HepG2 (cell line): ENCODE results near the gene C2orf49. TPM values are rescaled to one million over a fixed set of nuclear protein-coding genes. Genes with fewer than 3 reads are reported as not detected.
A peak's percentile ranks its signal among the peaks of the same experiment; 100 is the strongest.

Source experiments
- ATAC-seq: fragments of 200-7000 bp; cut with Tn5 transposase; 3 replicates; pipeline ENCODE4 v1.9.1; 2020; ENCODE audit warnings: mild to moderate bottlenecking, moderate library complexity
- BruUV-seq: library from RNA; stranded (reverse); fragments of 400-500 nt; replicated peaks from 2 replicates; lab custom pipeline; 2021; lab: Mats Ljungman, UMichigan
- CTCF ChIA-PET: fragments of 300-600 bp; formaldehyde crosslinking; extraction: SDS; loops from one replicate; lab custom pipeline; 2021; ENCODE audit warnings: low total read pairs, inconsistent platforms, low intra/inter-chr PET ratio; lab: Yijun Ruan, JAX
- POLR2A ChIA-PET: fragments of 350-600 bp; sonication (Branson Sonifier 250); formaldehyde crosslinking; loops from one replicate; lab custom pipeline; 2020; ENCODE audit warnings: antibody characterized with exemption, inconsistent platforms; lab: Yijun Ruan, JAX
- DNase-seq: peaks from one replicate; pipeline ENCODE4 v3.0.0-alpha.2; 2015; ENCODE audit warnings: low spot score
- FAIRE-seq: peaks from 3 replicates; lab custom pipeline; 2011; peaks lifted over from hg19 to GRCh38; lab: Jason Lieb, UNC
- H2AFZ ChIP-seq: one replicate; pipeline ENCODE4 v1.6.1; 2011; ENCODE audit warnings: low read length, inconsistent platforms
- H3K27ac ChIP-seq: fragments of 300-600 bp; 3 replicates; pipeline ENCODE4 v1.8.0; 2011; ENCODE audit warnings: mixed run types, mild to moderate bottlenecking, mixed read lengths, low read length, inconsistent platforms; ENCODE audit not compliant: insufficient read depth; ENCODE audit errors: extremely low read length
- H3K27me3 ChIP-seq, 2 experiments: fragments of 200-600 bp in 1 of 2; 2 replicates in 1 of 2; 3 replicates in 1 of 2; pipeline versions ENCODE4 v1.6.0 to v1.8.0; 2011; ENCODE audit warnings: low read length in 2 of 2, mild to moderate bottlenecking in 2 of 2, moderate library complexity in 2 of 2, inconsistent platforms in 1 of 2; ENCODE audit not compliant: insufficient read depth in 2 of 2, control insufficient read depth in 1 of 2
- H3K36me3 ChIP-seq, 2 experiments: fragments of 200-600 bp in 1 of 2; replicated peaks in 1 of 2; 2 replicates in 1 of 2; 3 replicates in 1 of 2; pipeline versions ENCODE4 v1.5.1 to v1.8.0; 2011; ENCODE audit warnings: low read length in 2 of 2, inconsistent platforms in 1 of 2; ENCODE audit not compliant: insufficient read depth in 2 of 2, control insufficient read depth in 1 of 2
- H3K4me1 ChIP-seq: 2 replicates; pipeline ENCODE4 v1.5.1; 2012; ENCODE audit warnings: low read length, inconsistent platforms; ENCODE audit not compliant: insufficient read depth
- H3K4me2 ChIP-seq: 2 replicates; pipeline ENCODE4 v1.6.0; 2011; ENCODE audit warnings: low read depth, low read length, inconsistent platforms
- H3K4me3 ChIP-seq, 3 experiments: fragments of 200-600 bp in 1 of 3; sonication (generic), shearing (Covaris generic) in 1 of 3; replicated peaks in 1 of 3; 2 replicates each; pipeline ENCODE4 v1.5.1; 2011 to 2016; ENCODE audit warnings: low read length in 3 of 3, inconsistent platforms in 2 of 3, low read depth in 2 of 3, mild to moderate bottlenecking in 2 of 3, control low read depth in 1 of 3, mixed read lengths in 1 of 3; ENCODE audit not compliant: insufficient read depth in 1 of 3
- H3K79me2 ChIP-seq: one replicate; pipeline ENCODE4 v1.6.1; 2011; ENCODE audit warnings: low read length, inconsistent platforms; ENCODE audit not compliant: insufficient read depth
- H3K9ac ChIP-seq: 2 replicates; pipeline ENCODE4 v1.6.0; 2011; ENCODE audit warnings: mild to moderate bottlenecking, low read depth, low read length, inconsistent platforms; ENCODE audit not compliant: insufficient read depth
- H3K9me3 ChIP-seq: 2 replicates; pipeline ENCODE4 v1.5.1; 2012; ENCODE audit warnings: mild to moderate bottlenecking, low read length
- H4K20me1 ChIP-seq: 2 replicates; pipeline ENCODE4 v1.6.0; 2011; ENCODE audit warnings: inconsistent platforms, mild to moderate bottlenecking, low read length, moderate library complexity; ENCODE audit not compliant: insufficient read depth
- KDM4B ChIP-seq: sonication (generic); formaldehyde crosslinking; IDR thresholded peaks from 2 replicates; pipeline ENCODE4 v1.4.0; 2020; ENCODE audit warnings: missing genetic modification reagents
- PAXIP1 ChIP-seq: sonication (generic); formaldehyde crosslinking; conservative IDR thresholded peaks from 2 replicates; pipeline ENCODE4 v1.4.0; 2020; ENCODE audit warnings: mild to moderate bottlenecking, missing genetic modification reagents, moderate library complexity
- TRIM24 ChIP-seq: sonication (generic); formaldehyde crosslinking; IDR thresholded peaks from 2 replicates; pipeline ENCODE4 v1.8.0; 2022; ENCODE audit warnings: mild to moderate bottlenecking, missing genetic modification reagents
- ZNF318 ChIP-seq: sonication (generic); formaldehyde crosslinking; IDR thresholded peaks from 2 replicates; pipeline ENCODE4 v1.4.0; 2020; ENCODE audit warnings: mild to moderate bottlenecking, missing genetic modification reagents
- whole genome bisulfite sequencing: methylation state at CpG from one replicate; pipeline ENCODE4 v1.1.6; 2017; ENCODE audit warnings: low lambda C conversion rate; 5-methylcytosine and 5-hydroxymethylcytosine counted together
- in situ Hi-C: cut with HindIII; loops from 2 replicates; pipeline ENCODE4 v1.10.0; 2017; ENCODE audit warnings: low pct_unique_long_range_greater_than_20kb; ENCODE audit not compliant: extremely low pct_ligation_motif_present
- intact Hi-C: fragments of 100-400 bp; cut with micrococcal nuclease; formaldehyde crosslinking; loops from one replicate; pipeline ENCODE4 v1.10.0; 2022; ENCODE audit not compliant: unreplicated experiment
- polyA plus RNA-seq, 8 experiments: library from polyadenylated mRNA; depleted of rRNA in 3 of 8; stranded (reverse) in 7 of 8; unstranded in 1 of 8; fragments of >200 nt; fragmentation: Illumina TruSeq in 4 of 8; extraction: Trizol in 4 of 8; gene quantifications; 2 replicates each; pipeline versions ENCODE4 v1.2.1 to v1.2.3, GENCODE V29; 2011 to 2016; ENCODE audit warnings: low read depth in 4 of 8, missing spikeins in 1 of 8, mixed read lengths in 1 of 8; ENCODE audit not compliant: insufficient read depth in 1 of 8
- total RNA-seq, 5 experiments: library from RNA; depleted of rRNA; stranded (reverse); fragments of >200 nt; fragmentation: Illumina TruSeq; extraction: Trizol; gene quantifications; 2 replicates each; pipeline ENCODE4 v1.2.3, GENCODE V29; 2016; ENCODE audit warnings: low read depth in 1 of 5

Gene C2orf49
- total and polyA plus RNA-seq, 2 of the 13 experiments (the other 11 are each of a cell fraction or from before 2014, with no cell fraction given), result 24.7 to 28.8 TPM

GRCh38 chr2:105371810-105372209 is 34.5 kb downstream of the C2orf49 start:
- H3K9me3 ChIP-seq, result no peaks in the 10 kb centered on the region
- TF ChIP-seq KDM4B (CRISPR knock-in tag), result no peak
- TF ChIP-seq, all 625 proteins: peak for 0
- Histone ChIP-seq H4K20me1 (no peaks in the 10 kb centered on the region; the same call in 1 of the 2 replicates), H3K79me2 (no peaks in the 10 kb centered on the region), H3K4me3 (no peak overlapping the region), H3K36me3 (peaks cover 0 to 28% of the 10 kb centered on the region in 2 experiments; a peak in 3 of 5 replicates), H3K27ac (no peak overlapping the region), H3K27me3 (no peaks in the 10 kb centered on the region), H3K9ac (no peak overlapping the region), H3K4me1 (peaks cover 16% of the 10 kb centered on the region), H3K4me2 (no peak overlapping the region), H2AFZ (no peak overlapping the region)
- ChIA-PET CTCF (interaction anchor here (1.0 to 3.4 kb wide), 2 partner anchors 148 to 174 kb away, joined by 3 to 78 read pairs; no protein-coding TSS in a partner anchor), POLR2A (no interaction called here)
- in situ Hi-C loops (loop anchor here (5.0 kb wide), 2 partner anchors 40 to 145 kb away; no protein-coding TSS in a partner anchor), intact Hi-C loops (no loop called here)
- ATAC-seq (no peak), DNase-seq (no peak), FAIRE-seq (no peak)
- BruUV-seq, result no TSS peak
- WGBS, result 73% methylated on average over 4 of the region's 4 CpGs

GRCh38 chr2:105373344-105373781 is 36.0 kb downstream of the C2orf49 start:
- intact Hi-C loops, result no loop called here
- peak; percentile 39 for FAIRE-seq
- Histone ChIP-seq H3K4me2 (no peak overlapping the region), H4K20me1 (no peaks in the 10 kb centered on the region; the same call in 1 of the 2 replicates), H3K9me3 (no peaks in the 10 kb centered on the region), H3K4me3 (no peak overlapping the region), H3K9ac (no peak overlapping the region), H3K27me3 (no peaks in the 10 kb centered on the region), H3K36me3 (peaks cover 0 to 26% of the 10 kb centered on the region in 2 experiments; a peak in 3 of 5 replicates), H3K79me2 (no peaks in the 10 kb centered on the region), H3K4me1 (peaks cover 16% of the 10 kb centered on the region), H2AFZ (no peak overlapping the region), H3K27ac (no peak overlapping the region)
- ATAC-seq, result peak; percentile 16; the same call in 1 of the 3 replicates
- peak; percentile 35 for DNase-seq
- CTCF ChIA-PET, result interaction anchor here (1.4 kb wide), 1 partner anchor 144 kb away, joined by 3 read pairs; no protein-coding TSS in a partner anchor
- in situ Hi-C loops, result loop anchor here (5.0 kb wide), 2 partner anchors 39 to 144 kb away; no protein-coding TSS in a partner anchor
- POLR2A ChIA-PET, result no interaction called here
- WGBS, result 69% methylated on average over 9 of the region's 9 CpGs
- BruUV-seq, result no TSS peak
- TF ChIP-seq TRIM24 (CRISPR knock-in tag), result 0 out of 2 replicates have a peak, but pooled peaks have one; percentile 27
- no peak for TF ChIP-seq ZNF318
- TF ChIP-seq PAXIP1 (CRISPR knock-in tag), result 0 out of 2 replicates have a peak, but pooled peaks have one; percentile 13
